ENCODE results near the gene CD99L2.
A peak's percentile ranks its signal among the peaks of the same experiment; 100 is the strongest.
"Not testable (repeated sequence)": the region's sequence is repeated elsewhere in the genome, so short reads cannot be mapped to it uniquely, and the experiment has no call there.

The CD99L2 gene

DNA sequence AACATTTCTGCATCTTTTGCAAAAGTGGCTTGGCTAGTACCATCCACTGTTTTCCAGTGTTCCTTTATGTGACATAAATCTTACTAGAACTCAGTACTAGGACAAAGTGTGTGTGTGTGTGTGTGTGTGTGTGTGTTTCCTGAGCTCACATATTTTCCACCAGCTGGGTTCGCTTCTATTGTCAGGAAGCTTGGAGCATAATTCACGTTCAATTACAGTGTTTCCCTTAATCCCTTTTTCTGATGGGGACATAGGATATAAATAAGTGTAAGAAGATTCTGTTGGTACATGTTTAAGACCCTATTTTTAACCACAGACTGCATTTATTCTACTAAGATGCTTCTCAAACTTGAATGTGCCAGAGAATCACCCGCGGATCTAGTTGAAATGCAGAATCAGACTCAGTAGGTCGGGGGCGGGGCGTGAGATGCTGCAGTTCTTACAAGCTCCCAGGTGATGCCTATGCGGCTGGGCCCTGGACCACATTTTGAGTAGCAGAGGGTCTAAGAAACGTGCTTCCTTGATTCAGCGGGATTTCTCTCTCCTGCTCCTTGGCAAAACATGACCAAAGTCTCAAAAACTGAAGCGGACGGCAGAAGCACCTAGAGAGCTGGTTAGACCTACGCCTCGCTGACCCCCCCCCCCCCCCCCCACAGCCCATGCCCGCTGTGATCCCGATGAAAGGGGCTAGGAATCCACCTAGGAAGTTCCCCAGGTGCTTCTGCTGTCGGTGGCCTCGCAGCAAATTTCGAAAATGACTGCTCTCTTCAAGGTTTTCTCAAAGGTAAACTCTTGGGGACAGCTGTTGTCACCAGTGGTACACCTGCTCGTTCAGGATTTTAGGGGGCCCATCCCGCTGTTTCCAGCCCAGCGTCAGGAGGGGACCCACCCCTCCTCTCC is 797 bp downstream of the CD99L2 start:
- peak; percentile 48 for FAIRE-seq
- no peak for DNase-seq (ENCODE audit: extremely low spot score, insufficient read length, low read depth)

DNA sequence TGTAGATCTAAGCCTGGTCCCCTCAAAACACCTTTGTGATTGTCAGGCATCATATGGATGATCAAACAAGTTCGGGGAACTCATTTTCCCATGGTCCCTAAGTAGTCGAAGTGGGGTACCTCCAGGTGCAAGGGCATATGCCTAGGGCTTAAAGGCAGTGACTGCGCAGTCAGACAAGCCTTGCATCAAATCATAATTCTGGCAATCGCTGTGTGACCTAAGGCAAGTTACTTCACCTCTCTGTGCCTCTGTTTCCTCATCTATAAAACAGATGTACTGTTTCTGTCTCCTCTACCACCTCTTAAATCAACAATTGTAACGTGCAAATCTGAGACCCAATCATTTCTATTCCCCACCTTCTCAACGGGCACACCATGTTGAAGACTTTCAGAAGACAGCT is 1.8 kb downstream of the CD99L2 start:
- FAIRE-seq (no peak), DNase-seq (ENCODE audit: extremely low spot score, insufficient read length, low read depth) (no peak)

DNA sequence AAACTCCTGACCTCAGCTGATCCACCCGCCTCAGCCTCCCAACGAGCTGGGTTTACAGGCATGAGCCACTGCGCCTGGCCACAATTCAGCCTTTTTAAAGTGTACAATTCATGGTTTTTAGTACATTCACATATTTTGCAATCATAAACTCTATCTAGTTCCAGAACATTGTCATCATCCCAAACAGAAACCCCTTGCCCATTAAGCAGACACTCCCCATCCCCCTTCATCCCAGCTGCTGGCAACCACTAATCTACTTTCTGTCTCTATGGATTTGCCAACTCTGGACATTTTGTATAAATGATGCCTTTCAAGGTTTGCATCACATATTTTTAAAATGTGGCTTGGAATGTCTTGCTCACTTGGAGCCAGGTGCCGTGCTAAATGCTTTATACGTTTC is 4.5 kb downstream of the CD99L2 start:
- FAIRE-seq (no peak), DNase-seq (ENCODE audit: extremely low spot score, insufficient read length, low read depth) (no peak)

- FAIRE-seq = peak; percentile 55
Measured at GRCh38 chrX:150889131-150889530, 9.3 kb downstream of the CD99L2 start.

GRCh38 chrX:150887906-150888465 is 10.5 kb downstream of the CD99L2 start:
- DNase-seq (ENCODE audit: extremely low spot score, insufficient read length, low read depth) = no peak
- FAIRE-seq = no peak

More at GRCh38 chrX:150889131-150889530, 9.3 kb downstream of the CD99L2 start:
- no peak for DNase-seq (ENCODE audit: extremely low spot score, insufficient read length, low read depth)

DNA sequence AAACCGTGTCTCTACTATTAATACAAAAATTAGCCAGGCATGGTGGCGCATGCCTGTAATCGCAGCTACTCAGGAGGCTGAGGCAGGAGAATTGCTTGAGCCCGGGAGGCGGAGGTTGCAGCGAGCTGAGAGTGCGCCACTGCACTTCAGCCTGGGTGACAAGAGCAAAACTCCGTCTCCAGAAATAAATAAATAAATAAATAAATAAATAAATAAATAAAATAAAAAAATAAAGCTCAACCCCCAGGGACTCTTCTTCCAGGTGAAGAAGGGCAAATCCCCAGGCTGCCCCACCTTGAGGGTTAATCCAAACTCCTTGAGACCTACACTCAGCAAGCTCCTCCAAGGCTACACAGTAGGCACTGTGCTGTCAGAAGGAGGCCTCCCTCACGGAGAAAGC is 11.2 kb downstream of the CD99L2 start:
- not testable (repeated sequence) for FAIRE-seq; DNase-seq (ENCODE audit: extremely low spot score, insufficient read length, low read depth)

- DNase-seq (ENCODE audit: extremely low spot score, insufficient read length, low read depth) (no peak), FAIRE-seq (peak; percentile 15)
Measured at GRCh38 chrX:150886381-150886780, 12.1 kb downstream of the CD99L2 start.

DNA sequence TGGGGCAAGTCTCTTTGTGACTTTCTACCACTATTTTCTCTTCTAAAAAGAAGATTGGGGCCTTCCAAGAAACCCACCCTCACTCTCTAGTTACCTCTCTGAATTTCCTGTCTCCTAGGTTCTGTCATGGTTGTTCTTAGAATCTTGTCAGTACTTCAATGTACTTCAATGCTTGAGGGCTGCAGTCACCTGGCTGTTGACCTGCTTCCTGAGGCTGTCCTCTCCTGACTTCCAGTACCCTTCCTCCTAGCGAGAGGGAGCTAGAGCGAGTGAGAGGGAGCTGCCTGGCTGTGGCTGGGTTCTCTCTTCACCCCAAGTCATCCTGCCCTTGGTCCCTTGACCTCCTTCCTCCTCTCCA is 17.7 kb downstream of the CD99L2 start:
- FAIRE-seq = no peak
- no peak for DNase-seq (ENCODE audit: extremely low spot score, insufficient read length, low read depth)

DNA sequence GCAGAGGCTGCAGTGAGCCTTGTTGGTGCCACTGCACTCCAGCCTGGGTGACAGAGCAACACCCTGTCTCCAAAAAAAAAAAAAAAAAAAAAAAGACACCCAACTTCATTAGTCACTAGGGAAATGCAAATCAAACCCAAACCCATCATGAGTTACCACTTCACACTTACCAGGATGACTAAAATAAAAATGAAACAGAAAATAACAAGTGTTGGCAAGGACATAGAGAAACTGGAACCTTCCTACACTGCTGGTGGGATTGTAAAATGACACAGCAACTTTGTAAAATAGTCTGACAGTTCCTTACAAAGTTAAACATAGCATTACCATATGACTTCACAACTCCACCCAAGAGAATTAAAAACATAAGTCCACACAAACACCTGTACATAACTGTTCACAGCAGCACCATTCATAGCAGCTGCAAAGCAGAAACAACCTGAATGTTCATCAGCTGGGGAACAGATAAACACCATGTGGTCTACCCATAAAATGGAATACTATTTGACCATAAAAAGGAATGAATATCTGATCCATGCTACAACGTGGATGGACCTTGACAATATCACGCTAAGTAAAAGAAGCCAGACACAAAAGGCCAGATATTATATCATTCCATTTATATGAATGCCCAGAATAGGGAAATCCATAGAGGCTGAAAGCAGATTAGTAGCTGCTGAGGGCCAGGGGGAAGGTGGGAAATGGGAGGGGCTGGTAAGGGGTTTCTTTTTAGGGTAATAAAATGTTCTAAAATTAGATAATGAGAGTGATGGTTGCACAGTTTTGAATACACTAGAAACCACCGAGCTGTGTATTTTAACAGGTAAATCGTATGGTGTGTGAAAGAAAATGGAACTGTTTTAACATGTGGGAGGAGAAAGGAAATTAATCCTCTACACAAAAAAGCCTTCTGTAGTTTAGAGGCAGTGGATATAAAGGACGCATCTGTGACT is 18.3 kb downstream of the CD99L2 start:
- no peak for DNase-seq (ENCODE audit: extremely low spot score, insufficient read length, low read depth)
- FAIRE-seq = peak; percentile 87

- not testable (repeated sequence) for FAIRE-seq; DNase-seq (ENCODE audit: extremely low spot score, insufficient read length, low read depth)
Measured at GRCh38 chrX:150875621-150876020, 22.8 kb downstream of the CD99L2 start.

DNA sequence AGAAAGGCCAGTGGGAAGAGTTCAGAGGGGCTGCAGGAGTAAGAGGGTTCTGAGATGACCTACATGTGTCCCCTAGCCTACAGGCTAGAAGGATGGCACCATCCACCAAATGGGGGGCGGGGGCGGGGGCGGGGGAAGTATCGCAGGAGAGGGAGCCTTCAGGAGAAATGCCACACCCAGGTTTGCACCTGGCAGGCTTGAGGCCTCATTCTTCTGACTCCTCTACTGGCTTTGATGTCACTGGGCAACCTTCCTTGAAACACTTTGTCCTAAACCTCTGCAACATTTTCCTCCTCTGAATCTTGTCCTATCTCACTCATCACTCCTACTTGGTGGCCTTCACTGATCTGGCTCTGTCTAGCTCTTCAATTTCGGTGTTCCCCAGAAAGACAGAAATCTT is 24.0 kb downstream of the CD99L2 start:
- FAIRE-seq = no peak

GRCh38 chrX:150873616-150874015 is 24.9 kb downstream of the CD99L2 start:
- FAIRE-seq = no peak
- no peak for DNase-seq (ENCODE audit: extremely low spot score, insufficient read length, low read depth)

More for the DNA sequence above, 24.0 kb downstream of the CD99L2 start:
- no peak for DNase-seq (ENCODE audit: extremely low spot score, insufficient read length, low read depth)

DNA sequence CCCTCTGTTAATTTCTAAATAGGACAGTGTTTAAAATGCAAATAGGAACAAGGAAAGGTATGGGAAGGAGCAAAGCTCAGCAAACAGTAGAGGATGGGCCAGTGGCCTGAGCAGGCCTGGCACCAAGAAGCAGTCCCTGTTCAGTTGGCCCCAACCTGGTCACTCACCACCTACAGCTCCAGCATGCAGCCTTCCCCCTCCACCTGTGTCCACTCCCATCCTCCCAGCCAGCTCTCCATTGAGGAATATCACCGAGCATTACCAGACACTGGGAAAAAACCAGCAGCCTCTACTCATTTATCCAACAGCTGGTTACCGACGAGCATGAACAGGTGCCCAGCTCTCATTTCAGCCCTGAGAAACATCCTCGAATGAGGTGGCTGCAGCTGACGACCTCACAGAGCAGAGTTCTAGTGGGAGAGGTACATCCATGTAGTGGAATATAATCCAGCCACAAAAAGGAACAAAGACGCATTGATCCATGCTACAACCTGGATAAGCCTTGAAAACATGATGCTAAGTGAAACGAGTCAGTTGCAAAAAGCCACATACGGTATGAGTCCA is 25.6 kb downstream of the CD99L2 start:
- DNase-seq (ENCODE audit: extremely low spot score, insufficient read length, low read depth) (no peak), FAIRE-seq (no peak)

DNA sequence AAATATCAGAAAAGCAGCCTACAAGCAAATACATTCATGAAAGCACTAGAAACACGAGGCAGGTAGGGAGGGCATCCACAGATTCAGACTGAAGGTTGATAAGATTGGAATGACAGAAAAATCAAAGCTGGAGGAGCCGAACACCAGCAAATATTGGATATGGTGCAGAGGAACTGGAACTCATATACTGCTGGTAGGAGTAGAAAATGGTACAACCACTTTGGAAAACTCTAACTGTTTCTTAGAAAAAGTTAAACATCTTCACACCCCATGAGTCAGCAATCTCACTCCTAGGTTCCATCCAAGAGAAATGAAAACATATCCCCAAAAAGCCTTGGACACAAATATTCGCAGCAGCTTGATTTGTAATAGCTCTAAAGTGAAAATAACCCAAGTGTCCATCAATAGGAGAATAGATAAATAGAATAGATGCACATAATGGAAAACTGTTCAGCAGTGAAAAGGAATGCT is 27.1 kb downstream of the CD99L2 start:
- no peak for FAIRE-seq
- no peak for DNase-seq (ENCODE audit: extremely low spot score, insufficient read length, low read depth)

DNA sequence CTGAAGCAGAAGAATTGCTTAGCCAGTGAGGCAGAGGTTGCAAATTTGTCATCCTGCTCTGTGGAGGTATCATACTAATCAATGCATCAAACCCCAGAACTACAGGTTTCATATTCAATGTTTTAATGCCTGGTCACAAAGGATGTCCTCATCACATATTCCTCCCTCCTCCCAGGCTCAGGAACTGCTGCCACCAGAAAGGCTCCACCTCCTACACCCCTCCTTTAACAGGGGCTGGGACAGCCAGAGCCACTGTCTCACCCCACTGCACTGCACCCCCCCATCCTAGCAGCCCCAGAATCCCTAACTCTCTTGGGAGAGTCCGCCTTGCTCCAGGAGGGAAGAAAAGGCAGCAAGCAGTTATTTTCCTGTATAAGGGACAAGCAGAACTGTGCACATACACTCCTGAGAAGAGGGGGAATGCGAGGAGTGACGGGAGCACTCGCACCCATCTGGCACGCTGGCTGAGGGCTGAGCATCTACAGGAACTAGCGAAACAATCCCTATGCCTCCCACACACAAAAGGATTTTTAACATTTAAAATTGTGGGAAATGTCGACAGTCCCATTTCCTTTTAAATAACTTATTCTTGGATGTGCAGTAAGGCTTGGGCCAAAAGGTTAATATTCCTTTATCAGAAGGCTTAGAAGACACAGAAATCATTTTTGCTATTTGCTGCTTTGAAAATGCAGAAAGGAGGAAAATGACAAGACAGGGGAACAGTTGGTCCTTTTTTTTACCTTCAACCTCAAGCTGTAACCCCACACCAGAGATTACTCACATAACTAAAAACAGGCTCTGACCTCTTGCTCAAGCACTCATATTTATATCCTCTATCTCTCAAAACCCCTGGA is 27.8 kb downstream of the CD99L2 start:
- DNase-seq (ENCODE audit: extremely low spot score, insufficient read length, low read depth) = no peak
- peak; percentile 5 for FAIRE-seq

GRCh38 chrX:150870029-150870428 is 28.4 kb downstream of the CD99L2 start:
- FAIRE-seq (no peak), DNase-seq (ENCODE audit: extremely low spot score, insufficient read length, low read depth) (no peak)

GRCh38 chrX:150869450-150869849 is 29.0 kb downstream of the CD99L2 start:
- no peak for FAIRE-seq
- no peak for DNase-seq (ENCODE audit: extremely low spot score, insufficient read length, low read depth)

- no peak for FAIRE-seq
- no peak for DNase-seq (ENCODE audit: extremely low spot score, insufficient read length, low read depth)
Measured at GRCh38 chrX:150868625-150869024, 29.8 kb downstream of the CD99L2 start.

- no peak for FAIRE-seq
- no peak for DNase-seq (ENCODE audit: extremely low spot score, insufficient read length, low read depth)
Measured at GRCh38 chrX:150864127-150864526, 34.3 kb downstream of the CD99L2 start.

All from GM18507 (cell line).